ENCODE measurements around the gene TP53TG5.
A peak's percentile ranks its signal among the peaks of the same experiment; 100 is the strongest.
"Not testable (repeated sequence)": the region's sequence is repeated elsewhere in the genome, so short reads cannot be mapped to it uniquely, and the experiment has no call there.

The TP53TG5 gene

DNA sequence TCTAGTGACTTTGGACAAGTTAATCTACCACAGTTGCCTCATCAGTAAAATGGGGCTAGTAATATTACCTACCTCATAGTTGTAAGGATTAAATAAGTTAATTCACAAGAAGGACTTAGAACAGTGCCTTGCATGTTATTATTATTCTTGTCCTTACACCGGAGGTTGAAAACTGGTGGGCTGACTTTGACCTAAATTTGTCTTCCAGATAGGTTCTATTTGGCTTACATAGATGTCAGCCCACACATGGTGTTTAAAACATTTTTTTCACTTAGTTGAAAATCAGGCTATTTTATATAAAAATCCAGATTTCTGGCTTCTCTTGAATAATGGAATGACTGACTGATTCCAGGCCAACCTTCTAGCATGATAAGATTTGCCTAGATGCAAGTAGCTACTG is 11.9 kb downstream of the TP53TG5 start:
- DNase-seq (ENCODE audit: low spot score): no peak

DNA sequence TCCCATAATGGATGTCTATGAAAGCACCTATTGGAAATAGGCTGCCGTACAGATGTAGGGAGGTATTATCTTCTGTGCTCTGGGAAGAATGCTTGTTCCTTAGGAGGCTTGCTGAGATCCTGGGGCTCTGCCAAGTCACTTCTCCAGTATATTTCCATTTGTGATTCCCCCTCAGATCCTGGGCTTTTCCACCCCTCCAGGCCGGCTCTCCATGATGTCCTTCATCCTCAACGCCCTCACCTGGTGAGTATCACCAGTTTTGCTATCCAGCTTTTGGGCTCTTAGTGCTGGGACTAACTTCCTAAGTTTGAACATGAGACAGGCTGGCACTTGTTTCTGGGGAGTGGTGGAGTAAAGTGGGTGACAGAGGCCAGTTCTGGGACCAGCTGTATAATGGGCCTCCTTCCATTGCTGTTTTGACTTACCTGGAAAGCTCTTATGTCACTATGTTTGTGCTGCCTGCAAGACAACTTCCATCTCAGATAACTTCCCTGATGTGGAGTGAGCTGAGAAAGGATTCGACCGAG is 12.6 kb downstream of the TP53TG5 start:
- no peak for DNase-seq (ENCODE audit: low spot score)

DNA sequence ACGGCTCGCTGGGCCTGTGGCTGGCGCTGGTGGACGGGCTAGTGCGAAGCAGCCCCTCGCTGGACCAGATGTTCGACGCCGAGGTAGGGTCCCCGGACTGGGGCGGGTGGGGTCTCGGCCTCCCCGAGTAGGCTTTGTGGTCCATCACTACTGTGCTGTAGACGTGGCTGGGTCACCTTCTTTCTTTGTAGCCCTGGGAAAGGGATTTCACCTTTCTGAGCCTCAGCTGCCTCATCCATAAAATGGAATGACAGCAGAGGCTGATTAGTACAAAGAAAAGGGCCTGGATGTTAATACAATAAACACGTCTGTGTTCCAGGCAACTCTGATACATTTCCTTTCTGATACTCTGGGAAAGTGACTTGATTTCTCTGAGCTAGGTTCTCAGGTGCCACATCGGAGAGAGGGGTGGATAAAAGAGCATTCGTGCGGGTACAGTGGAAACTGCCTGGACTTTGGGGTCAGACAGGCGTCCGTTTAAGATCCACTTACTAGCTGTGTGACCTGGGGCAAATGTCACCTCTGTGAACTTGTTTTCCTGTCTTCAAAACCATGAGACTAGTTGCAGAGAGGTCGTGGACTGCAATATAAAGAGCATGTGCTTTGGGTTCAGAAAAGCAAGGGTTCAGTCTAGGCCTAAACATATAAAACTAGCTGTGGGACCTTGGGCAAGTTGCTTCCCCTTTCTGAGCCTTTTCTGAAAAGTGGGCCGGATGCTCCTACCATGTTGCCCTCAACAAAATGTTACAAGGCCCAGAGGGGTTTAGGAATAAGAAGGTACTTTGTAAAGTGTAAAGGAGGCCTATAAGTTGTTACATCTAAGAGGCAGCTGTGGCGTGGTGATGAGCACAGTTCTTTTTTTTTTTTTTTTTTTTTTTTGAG is 14.3 kb downstream of the TP53TG5 start:
- no peak for DNase-seq (ENCODE audit: low spot score)

DNA sequence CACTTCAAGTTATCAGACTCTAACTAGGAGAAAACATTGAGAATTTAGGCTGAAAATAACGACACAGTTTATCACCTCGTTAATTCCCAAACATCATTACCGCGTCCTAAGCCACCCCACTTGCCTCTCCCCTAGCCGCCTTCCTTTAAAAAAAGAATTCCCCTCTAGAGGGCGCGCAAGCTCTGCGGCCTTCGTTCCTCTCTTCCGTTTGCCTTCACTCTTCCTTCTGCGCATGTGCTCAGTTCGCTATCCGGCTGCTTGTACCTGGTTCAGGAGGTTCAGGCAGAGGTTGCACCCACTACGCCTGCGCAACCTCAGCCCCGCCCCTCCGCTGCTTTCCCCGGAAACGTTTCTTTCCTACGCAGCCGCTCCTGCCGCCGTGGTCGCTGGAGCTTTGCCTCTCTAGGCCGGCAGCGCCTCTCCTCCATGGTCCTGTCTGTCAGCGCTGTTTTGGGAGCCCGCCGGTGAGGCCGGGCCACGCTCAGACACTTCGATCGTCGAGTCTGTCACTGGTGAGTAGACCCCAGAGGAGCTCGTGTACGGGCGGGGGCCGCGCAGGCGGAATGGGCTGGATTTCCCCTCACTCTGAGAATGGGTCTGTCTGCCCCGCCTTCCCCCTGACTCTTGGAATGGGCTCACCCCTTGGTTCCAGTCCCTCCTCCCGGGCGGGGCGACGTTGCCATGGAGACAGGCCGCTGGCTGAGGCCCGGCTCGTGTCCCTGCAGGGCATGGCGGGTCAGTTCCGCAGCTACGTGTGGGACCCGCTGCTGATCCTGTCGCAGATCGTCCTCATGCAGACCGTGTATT is 15.1 kb downstream of the TP53TG5 start, which contains the start of gene SYS1:
Gene SYS1 (plus strand): TSS at position 353 of the 807 bp plus-strand sequence. CDS start 376 bp downstream, at position 729.
- peak; percentile 96 for DNase-seq (ENCODE audit: low spot score)

DNA sequence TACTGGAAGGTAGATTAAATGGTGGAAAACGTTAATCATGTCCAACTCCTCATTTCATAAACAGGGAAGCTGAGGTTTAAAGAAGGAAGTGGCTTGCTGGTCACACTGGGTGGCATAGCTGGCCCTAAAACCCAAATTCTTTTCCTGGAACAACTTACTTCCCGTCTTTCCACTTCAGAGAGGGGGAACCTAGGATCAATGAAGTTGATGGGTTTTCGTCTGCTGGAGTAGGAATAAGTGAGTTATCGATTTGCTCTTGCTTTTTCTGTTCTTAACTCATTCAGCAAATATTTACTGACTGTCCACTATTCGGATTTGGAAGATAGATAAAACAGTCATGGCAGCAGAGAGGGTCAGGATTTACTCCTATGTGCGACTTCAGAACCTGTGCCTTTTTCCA is 16.3 kb downstream of the TP53TG5 start:
- DNase-seq (ENCODE audit: low spot score): no peak

DNA sequence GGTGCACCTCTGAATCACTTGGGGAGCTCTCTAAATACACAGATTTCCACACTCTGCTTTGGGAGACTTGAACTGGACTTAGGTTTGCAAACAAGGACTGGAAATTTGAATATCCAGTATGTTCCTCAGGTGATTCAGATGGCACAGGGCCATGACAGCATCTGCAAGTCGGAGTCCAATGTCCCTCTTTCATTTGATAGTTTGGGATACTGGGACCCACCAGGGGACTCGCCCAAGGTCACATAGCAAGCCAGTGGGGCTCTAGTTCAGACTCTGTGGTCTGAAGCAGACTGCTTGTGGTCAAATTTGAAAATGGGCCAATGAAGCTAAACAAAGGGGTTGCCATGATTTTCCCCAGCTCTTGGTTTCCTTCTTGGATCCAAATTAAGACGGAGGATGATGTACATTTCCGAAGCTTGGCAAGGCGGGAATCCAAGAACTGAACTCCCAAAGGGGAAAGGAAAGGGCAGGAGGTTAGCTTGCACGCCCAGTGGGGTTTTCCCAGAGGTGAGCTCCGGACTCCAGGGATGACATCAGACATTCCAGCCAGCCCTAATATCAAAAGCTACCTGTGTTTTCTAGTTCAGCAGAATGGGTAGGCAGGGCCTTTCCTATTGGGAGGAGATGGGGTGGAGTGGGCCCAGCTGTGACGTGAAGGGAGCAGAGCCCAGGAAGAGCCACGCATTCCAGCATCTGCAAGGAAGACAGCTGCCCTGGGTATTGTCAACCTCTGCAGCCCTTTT is 18.5 kb downstream of the TP53TG5 start:
- DNase-seq (ENCODE audit: low spot score): no peak

DNA sequence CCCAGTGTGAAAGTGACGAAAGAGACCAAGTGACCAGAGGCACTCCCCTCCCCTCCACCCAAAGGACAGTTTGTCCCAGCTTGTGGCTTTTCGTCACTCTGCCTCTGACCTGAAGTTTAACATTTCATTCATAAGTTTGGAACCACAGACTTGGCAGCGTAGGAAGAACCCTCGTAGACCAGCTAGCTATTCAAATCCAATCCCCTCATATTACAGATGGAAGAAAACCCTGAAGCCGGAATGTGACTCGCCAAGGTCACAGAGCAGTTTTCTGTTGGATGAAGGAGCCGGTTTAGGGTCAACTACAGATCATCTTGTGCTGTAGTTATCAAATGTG is 19.1 kb downstream of the TP53TG5 start:
- DNase-seq (ENCODE audit: low spot score): no peak

DNA sequence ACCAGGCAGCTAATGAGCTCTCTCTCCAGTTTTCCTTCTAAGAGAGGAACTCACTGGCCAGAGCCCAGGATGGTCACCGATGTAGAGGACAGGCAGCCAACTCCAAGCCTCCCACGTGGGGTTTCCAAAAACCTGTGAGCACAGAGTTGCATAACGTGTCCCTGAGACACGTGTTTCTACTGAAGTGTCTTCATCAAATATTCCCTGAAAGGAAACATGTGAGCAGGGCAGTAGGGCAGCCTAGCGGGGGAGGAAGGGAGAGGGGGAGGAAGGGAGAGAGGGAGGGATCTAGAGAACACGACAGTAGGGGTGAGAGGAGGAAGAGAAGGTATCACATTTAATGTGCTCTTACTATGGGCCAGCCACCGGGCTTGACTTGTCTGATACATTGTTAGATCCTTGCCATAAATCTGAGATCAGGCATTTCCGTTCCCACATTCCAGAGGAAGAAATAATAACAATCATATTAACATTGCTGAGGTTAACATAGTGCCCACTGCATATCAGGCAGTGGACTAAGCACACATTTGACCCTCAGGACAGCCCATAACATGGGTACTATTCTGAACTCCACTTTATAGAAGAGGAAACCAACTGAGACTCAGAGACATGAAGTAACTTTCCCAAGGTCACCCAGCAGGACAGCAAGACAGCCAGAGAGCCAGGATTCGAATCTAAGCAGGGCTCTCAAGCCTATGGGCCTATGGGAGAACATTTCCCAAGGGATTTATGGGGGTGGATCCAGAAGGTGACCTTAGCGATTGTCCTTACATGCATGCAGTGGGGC is 19.6 kb downstream of the TP53TG5 start:
- peak; percentile 62 for DNase-seq (ENCODE audit: low spot score)

DNA sequence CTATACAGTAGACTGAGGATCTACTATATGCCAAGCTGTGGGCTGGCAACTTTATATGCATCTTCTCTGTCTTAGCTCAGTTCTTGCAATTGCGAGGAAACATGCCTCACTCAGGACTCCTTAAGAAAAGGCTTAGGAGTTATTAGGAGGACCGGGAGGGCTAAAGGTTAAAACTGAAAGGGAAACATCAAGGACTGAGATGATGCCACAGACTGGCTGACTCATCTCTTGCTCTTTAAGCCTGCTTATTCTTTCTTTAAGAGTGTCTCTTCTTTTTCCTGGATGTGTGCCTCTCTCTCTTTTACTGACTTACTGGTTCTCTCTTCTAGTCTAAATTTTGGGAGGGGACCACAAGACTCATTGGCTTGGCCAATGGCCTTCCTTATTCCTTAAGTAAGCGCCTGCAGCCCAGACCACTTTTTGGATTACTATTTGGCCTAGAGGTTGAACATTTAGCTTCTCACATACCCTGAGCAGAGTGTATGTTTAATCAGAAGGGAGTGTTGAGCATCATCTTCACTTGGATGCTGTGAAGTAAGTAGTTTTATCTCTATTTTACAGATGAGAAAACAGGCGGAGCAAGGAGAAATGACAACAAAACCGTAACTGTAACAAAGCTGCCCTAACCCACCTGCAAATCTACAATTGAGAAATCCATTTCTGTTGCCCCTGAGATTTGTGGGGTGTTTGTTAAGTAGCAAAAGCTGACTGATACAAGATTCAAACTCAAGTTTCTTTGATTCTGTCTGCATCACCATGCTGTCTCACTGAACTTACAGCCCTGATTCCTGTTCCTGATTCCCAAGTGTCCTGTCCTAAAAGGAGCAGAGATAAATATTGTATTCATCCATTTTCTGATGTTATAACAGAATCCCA is 22.7 kb downstream of the TP53TG5 start:
- DNase-seq (ENCODE audit: low spot score): no peak

DNA sequence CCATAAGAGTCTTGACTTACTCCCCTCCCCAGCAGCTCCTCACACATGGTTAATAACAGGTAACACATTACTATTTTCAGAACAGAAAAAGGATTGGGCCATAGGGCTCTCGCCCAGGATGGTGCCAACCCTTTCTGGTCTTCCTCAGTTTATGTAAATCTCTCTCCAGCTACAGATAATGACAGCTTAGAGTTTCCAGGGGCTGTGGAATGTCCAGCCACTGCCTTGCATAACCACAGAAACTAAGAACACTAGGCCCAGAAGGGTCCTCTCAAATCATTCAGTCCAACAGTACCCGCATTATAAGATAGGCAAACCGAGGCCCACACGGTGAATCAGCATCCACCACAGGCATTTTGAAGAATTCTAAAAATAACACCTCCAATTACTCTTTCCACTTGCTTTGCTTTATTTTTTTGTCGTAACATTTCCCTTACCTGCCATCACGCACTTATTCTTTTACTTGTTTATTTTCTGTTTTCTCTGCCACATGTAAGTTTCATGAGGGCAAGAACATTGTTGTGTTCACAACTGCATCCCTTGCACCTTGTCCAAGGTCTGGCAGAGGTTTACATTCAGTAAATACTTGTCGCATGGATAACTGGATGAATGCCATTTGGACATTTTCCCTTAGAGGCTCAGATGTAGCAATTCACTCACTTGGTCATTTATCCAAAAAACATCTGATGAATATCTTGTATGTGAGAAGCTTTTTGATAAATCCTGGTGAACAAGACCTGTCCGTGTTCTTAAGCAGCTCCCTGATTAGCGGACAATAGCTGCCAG is 23.5 kb downstream of the TP53TG5 start:
- DNase-seq (ENCODE audit: low spot score): no peak

DNA sequence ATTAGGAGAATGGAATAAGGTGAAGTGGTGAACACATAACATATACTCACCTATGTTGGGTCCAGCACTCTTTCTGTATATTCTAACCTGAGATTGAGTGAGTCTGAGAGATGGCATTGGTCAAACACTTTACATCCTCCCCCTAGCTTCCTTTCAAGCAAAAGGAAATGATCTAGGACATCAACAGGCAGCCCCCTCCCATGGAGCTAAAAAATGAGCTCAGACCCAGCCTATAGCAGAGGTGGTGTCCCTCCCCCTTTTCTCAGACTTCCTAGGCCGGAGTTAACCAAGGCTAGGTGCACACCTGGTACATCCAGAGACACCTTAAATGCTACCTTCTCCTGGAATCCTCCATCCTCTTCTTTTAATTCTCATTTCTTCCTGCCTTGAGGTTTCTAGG is 24.4 kb downstream of the TP53TG5 start:
- DNase-seq (ENCODE audit: low spot score): no peak

DNA sequence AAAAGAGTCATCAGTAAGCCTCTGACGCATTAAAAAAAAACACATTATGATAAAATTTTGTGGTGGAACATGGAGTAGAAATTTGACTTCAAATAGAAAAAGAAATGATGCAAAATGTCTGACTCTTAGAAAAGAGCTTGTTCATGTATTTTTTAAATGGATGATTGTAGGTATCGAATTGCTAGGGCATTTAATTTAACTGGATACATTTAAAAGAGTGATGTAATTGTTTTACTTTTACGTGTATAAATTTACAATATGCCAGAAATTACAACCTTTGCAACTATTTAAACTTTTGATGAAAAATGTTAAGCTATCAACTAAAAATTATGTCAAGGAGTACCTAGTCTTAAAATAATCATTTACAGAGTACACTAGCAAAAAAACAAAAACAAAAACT is 25.4 kb downstream of the TP53TG5 start:
- no peak for DNase-seq (ENCODE audit: low spot score)

DNA sequence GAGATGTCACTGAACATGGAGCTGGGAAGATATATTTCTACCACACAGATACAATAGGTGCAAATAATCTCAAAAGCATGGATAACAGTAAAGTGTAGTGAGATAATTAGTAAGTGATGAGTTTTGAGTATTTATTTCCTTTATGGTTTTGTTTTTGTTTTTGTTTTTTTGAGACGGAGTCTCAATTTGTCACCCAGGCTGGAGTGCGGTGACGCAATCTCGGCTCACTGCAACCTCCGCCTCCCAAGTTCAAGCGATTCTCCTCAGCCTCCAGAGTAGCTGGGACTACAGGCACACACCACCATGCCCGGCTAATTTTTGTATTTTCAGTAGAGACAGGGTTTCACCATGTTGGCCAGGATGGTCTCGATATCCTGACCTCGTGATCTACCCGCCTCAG is 27.3 kb downstream of the TP53TG5 start:
- DNase-seq (ENCODE audit: low spot score): not testable (repeated sequence)

DNA sequence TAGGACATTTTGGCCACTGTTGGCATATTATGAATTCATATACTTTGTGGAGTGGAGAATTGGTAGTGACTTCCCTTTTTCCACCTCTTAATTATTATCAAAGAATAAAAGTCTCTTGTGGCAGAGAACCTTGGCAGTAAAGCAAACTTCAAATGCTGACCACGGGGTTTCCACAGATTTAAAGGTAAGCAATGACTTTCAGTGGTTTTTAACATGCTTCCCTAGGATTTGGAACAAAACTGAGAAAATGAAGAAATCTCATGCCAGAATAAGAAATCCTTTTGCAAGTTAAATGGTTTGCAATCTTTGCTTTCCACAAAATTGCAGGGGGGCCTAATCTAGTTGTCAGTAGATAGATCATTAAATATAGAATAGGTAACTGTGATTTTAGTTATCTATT is 27.9 kb downstream of the TP53TG5 start:
- no peak for DNase-seq (ENCODE audit: low spot score)

DNA sequence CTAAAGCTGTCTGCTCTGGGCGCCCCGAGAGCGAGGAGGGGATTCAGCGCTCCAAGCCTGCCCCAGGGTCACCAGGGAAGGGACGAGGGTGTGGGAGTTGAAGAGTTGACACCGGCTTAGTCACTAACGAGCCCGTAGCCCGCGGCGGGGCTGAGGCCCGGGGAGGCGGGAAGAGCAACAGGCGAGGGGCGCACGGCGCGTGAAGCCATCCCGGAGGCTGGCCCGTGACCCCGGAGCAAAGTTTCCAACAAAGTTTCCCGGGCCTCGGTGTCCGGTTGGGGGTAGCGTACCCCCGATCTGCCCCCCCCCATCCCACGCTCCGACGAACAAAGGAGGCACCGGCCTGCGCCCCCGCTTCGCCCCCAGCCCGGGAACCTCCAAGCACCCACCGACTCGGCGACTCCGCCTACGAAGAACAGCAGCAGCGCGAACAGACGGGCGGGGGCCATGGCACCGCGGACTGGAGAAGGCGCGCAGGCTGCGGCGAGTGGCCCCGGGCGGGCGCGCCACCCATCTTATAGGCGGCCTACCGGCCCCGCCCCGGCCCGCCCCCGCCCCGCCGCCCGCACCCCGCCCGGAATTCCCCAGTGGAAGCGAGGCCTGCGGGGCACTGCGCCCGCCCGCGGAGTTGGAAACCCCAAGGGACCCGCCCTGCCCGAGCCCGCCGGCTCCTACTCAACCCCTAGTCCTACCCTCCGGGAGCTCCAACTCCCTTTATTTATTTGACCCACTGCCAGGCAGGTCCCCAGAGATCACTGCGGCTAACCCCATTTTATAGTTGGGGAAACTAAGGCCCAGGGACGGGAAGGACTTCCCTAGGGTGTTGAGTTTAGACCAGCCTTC is 30.0 kb downstream of the TP53TG5 start, which contains the start of gene SDC4:
Gene SDC4 (minus strand): TSS at position 489 of the 843 bp plus-strand sequence. CDS start 40 bp downstream, at position 449.
- DNase-seq (ENCODE audit: low spot score): no peak

DNA sequence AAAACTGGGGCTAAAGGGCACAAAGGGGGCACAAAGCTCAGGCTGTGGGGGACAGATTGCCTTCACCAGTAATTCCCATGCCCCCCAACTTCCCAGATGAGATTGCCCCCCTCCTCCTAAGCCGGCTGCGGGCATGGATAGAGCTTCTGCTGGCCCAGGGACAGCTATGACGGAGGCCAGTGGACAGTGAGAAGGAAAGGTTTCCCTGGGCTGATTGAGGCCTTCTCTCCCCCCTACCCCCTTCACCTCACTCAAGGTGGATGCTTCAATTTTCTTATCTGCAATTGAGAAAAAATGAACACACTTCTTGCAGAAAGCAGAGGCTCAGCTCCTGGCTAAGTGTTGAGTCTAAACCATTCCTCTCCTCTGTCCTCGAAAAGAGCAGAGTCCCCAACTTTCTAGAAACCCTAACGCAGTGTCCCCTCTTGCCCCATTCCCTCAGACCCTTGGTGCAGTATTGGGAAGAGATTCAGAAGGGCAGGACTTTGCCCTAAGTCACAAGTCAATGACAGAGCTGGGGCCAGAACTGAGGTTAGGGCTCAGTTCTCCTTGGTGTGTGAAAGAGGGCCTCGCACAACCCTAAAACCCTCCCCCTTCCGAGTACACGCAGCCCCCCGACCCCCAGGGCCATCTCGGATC is 30.7 kb downstream of the TP53TG5 start:
- no peak for DNase-seq (ENCODE audit: low spot score)

DNA sequence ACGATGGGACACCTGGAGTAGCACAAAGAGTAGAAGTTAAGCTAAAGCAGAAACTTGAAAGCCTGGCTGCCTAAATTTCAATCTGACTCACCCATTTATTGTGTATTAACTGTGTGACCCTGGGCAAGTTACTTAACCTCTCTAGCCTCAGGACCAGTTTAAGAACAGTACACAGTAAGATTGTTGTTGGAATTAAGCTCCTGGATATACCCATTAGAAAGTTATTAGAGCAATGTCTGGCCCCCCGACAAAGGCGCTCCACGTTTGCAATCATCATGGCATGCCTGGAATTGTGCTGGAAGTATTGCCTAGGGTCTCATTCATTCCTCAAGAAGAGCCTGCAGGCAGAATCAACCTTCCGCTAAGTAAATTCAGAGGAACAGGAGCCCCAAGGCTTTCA is 31.3 kb downstream of the TP53TG5 start:
- DNase-seq (ENCODE audit: low spot score): no peak

DNA sequence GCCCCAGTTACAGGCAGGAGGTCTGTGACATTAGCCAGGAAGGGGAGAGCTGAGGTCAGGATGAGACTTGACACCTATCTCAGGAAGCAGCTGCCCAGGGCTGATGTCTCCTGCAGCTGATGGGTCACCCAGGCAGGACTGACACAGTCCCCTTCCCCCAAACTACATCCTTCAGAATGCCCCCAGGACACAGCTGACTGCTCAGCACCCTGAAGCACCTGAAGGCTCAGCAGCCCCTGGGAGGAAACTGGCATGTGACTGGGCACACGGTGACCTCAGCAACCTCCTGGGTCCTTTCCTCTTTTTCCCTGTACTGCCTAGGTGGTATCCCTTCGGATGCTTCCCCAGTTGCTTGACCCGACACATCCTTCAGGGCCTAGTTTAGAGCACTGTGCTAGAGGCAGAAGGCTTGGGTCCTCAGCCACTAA is 31.8 kb downstream of the TP53TG5 start:
- no peak for DNase-seq (ENCODE audit: low spot score)
